Mucosa of stomach (tissue), 1 donor: ENCODE results near the gene FRMD5.
"Not testable (repeated sequence)": the region's sequence is repeated elsewhere in the genome, so short reads cannot be mapped to it uniquely, and the experiment has no call there.

Source experiments
- H3K27me3 ChIP-seq: one replicate; pipeline ENCODE4 v1.7.0; 2013; ENCODE audit warnings: mild to moderate bottlenecking, low read length; ENCODE audit not compliant: control insufficient read depth, insufficient read depth
- H3K36me3 ChIP-seq: one replicate; pipeline ENCODE4 v1.7.0; 2013; ENCODE audit warnings: low read length; ENCODE audit not compliant: control insufficient read depth, insufficient read depth
- H3K4me1 ChIP-seq: one replicate; pipeline ENCODE4 v1.7.0; 2013; ENCODE audit warnings: mild to moderate bottlenecking, low read length; ENCODE audit not compliant: control insufficient read depth, insufficient read depth
- H3K4me3 ChIP-seq: one replicate; pipeline ENCODE4 v1.7.0; 2013; ENCODE audit warnings: low read length
- H3K9ac ChIP-seq: one replicate; pipeline ENCODE4 v1.7.0; 2013; ENCODE audit warnings: mild to moderate bottlenecking, low read length, moderate library complexity
- H3K9me3 ChIP-seq: one replicate; pipeline ENCODE4 v1.7.0; 2013; ENCODE audit warnings: mild to moderate bottlenecking, low read length, moderate library complexity; ENCODE audit not compliant: control insufficient read depth
- donor health status: Pancreatic carcinoma.

FRMD5 gene

DNA sequence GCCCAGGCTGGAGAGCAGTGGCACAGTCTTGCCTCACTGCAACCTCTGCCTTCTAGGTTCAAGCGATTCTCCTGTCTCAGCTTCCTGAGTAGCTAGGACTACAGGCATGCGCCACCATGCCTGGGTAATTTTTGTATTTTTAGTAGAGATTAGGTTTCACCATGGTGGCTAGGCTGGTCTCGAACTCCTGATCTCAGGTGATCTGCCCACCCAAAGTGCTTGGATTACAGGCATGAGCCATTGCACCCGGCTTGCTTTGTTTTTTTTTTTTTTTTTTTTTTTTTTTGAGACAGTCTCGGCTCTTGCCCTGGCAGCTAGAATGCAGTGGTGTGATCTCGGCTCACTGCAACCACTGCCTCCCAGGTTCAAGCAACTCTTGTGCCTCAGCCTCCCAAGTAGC, 362.6 kb downstream of the FRMD5 start:
- not testable (repeated sequence) for H3K27me3 ChIP-seq, H3K9me3 ChIP-seq, H3K4me3 ChIP-seq, H3K4me1 ChIP-seq, H3K9ac ChIP-seq, H3K36me3 ChIP-seq

DNA sequence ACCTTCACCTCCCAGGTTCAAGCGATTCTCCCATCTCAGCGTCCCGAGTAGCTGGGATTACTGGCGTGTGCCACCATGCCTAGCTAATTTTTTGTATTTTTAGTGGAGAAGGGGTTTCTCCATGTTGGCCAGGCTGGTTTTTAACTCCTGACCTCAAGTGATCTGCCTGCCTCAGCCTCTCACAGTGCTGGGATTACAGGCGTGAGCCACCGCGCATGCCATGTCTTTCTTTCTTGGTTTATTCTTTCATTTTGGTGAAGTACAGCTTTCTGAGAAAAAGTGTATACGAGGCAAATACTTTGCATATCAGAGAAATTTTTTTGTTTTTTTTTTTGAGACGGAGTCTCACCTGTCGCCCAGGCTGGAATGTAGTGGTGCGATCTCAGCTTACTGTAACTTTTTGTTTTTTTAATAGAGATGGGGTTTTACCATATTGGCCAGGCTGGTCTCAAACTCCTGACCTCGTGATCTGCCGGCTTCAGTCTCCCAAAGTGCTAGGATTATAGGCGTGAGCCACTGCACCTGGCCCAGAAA, 363.5 kb downstream of the FRMD5 start:
- not testable (repeated sequence) for H3K4me1 ChIP-seq, H3K36me3 ChIP-seq, H3K9me3 ChIP-seq, H3K9ac ChIP-seq, H3K27me3 ChIP-seq, H3K4me3 ChIP-seq

DNA sequence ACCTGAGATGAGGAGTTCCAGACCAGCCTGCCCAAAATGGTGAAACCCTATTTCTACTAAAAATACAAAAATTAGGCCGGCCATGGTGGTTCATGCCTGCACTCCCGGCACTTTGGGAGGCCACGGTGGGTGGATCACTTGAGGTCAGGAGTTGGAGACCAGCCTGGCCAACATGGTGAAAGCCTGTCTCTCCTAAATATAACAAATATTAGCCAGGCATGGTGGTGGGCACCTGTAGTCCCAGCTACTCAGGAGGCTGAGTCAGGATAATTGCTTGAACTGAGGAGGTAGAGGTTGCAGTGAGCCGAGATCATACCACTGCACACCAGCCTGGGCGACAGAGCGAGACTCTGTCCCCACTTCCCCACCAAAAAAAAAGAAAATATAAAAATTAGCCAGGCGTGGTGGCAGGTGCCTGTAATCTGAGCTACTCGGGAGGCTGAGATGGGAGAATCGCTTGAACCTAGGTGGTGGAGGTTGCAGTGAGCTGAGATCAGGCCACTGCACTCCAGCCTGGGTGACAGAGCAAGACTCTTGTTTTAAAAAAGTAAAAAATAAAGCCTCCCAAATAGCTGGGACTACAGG, 364.3 kb downstream of the FRMD5 start:
- not testable (repeated sequence) for H3K27me3 ChIP-seq, H3K4me1 ChIP-seq

GRCh38 chr15:43829951-43830540, 365.0 kb downstream of the FRMD5 start:
- not testable (repeated sequence) for H3K9me3 ChIP-seq, H3K4me1 ChIP-seq, H3K4me3 ChIP-seq, H3K36me3 ChIP-seq, H3K27me3 ChIP-seq, H3K9ac ChIP-seq

More for the DNA sequence above, 364.3 kb downstream of the FRMD5 start:
- H3K9ac ChIP-seq, H3K4me3 ChIP-seq, H3K9me3 ChIP-seq, H3K36me3 ChIP-seq: not testable (repeated sequence)

- H3K9ac ChIP-seq: no peak overlapping the region
- H3K27me3 ChIP-seq: no peaks in the 10 kb centered on the region
- H3K9me3 ChIP-seq: no peaks in the 10 kb centered on the region
- peaks cover 6% of the 10 kb centered on the region for H3K4me1 ChIP-seq
- H3K4me3 ChIP-seq: no peak overlapping the region
- no peaks in the 10 kb centered on the region for H3K36me3 ChIP-seq
Observed at GRCh38 chr15:43828061-43828657, 366.9 kb downstream of the FRMD5 start.

- no peaks in the 10 kb centered on the region for H3K36me3 ChIP-seq
- peaks cover 15% of the 10 kb centered on the region for H3K4me1 ChIP-seq
- H3K9me3 ChIP-seq: no peaks in the 10 kb centered on the region
- peak within 1 kb of the TSS; percentile 63 for H3K9ac ChIP-seq
- H3K27me3 ChIP-seq: no peaks in the 10 kb centered on the region
- H3K4me3 ChIP-seq: peak within 1 kb of the TSS; percentile 47
Observed at GRCh38 chr15:43826508-43827341, 368.3 kb downstream of the FRMD5 start, which contains the start of gene WDR76. Gene WDR76, plus strand, starts transcription at chr15:43827002. Its CDS starts 31 bp downstream, at chr15:43827033.

- H3K27me3 ChIP-seq: no peaks in the 10 kb centered on the region
- peak overlapping the region; percentile 63 for H3K9ac ChIP-seq
- H3K36me3 ChIP-seq: no peaks in the 10 kb centered on the region
Observed at GRCh38 chr15:43826029-43826507, 369.0 kb downstream of the FRMD5 start.

GRCh38 chr15:43825305-43825704, 369.8 kb downstream of the FRMD5 start:
- H3K4me1 ChIP-seq: peaks cover 15% of the 10 kb centered on the region
- not testable (repeated sequence) for H3K9me3 ChIP-seq, H3K36me3 ChIP-seq, H3K9ac ChIP-seq, H3K4me3 ChIP-seq, H3K27me3 ChIP-seq

More at GRCh38 chr15:43826029-43826507, 369.0 kb downstream of the FRMD5 start:
- Histone ChIP-seq H3K4me3 (no peak overlapping the region), H3K9me3 (no peaks in the 10 kb centered on the region), H3K4me1 (peaks cover 15% of the 10 kb centered on the region)

- H3K4me3 ChIP-seq: peak within 1 kb of the TSS; percentile 99
- H3K4me1 ChIP-seq: peaks cover 15% of the 10 kb centered on the region
- no peaks in the 10 kb centered on the region for H3K9me3 ChIP-seq
- no peaks in the 10 kb centered on the region for H3K27me3 ChIP-seq
- peak within 1 kb of the TSS; percentile 99 for H3K9ac ChIP-seq
- no peaks in the 10 kb centered on the region for H3K36me3 ChIP-seq
Observed at GRCh38 chr15:43824302-43825246, 370.5 kb downstream of the FRMD5 start, which contains the start of gene MFAP1. Gene MFAP1, minus strand, starts transcription at chr15:43824690. Its CDS starts 121 bp downstream, at chr15:43824569.

DNA sequence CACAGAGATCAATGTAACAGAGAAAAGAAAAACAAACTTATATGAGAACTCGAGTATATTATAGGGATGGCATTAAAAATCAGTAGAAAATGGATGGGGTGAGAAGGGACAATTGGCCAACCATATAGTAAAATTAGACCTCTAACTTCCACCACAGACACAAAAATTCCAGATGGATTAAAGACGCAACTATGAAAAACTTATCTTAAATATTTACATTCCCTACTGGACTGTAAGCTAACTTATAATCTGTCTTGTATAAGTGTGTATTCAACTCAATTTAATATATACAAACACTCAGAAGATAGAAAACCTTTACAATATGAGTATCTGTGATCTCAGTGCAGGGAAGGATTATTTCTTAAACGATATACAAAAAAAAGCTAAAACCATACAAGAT, 373.6 kb downstream of the FRMD5 start:
- H3K4me3 ChIP-seq: no peak overlapping the region

More for the DNA sequence above, 373.6 kb downstream of the FRMD5 start:
- no peaks in the 10 kb centered on the region for H3K9me3 ChIP-seq
- H3K4me1 ChIP-seq: peaks cover 13% of the 10 kb centered on the region
- H3K9ac ChIP-seq: no peak overlapping the region
- no peaks in the 10 kb centered on the region for H3K27me3 ChIP-seq
- peaks cover 4% of the 10 kb centered on the region for H3K36me3 ChIP-seq
